Testis (tissue), 2 donors: Measurements from ENCODE around the gene MRPL48.

Experiments
- POLR2A ChIP-seq: fragments of 450-650 bp; IDR thresholded peaks from one replicate; pipeline ENCODE4 v1.6.1; 2017; ENCODE audit warnings: antibody characterized with exemption, mild to moderate bottlenecking, moderate library complexity
- TF ChIP-seq, protein P1 (sequence below), 3 experiments: fragments of 450-650 bp in 2 of 3; fragments of 200-600 bp in 1 of 3; sonication (generic) in 1 of 3; IDR thresholded peaks; one replicate each; pipeline ENCODE4 v1.5.1; 2016 to 2019; ENCODE audit warnings: antibody characterized with exemption in 3 of 3, mild to moderate bottlenecking in 2 of 3, moderate library complexity in 1 of 3

- no peak for TF ChIP-seq POLR2A
- TF ChIP-seq, protein P1, sequence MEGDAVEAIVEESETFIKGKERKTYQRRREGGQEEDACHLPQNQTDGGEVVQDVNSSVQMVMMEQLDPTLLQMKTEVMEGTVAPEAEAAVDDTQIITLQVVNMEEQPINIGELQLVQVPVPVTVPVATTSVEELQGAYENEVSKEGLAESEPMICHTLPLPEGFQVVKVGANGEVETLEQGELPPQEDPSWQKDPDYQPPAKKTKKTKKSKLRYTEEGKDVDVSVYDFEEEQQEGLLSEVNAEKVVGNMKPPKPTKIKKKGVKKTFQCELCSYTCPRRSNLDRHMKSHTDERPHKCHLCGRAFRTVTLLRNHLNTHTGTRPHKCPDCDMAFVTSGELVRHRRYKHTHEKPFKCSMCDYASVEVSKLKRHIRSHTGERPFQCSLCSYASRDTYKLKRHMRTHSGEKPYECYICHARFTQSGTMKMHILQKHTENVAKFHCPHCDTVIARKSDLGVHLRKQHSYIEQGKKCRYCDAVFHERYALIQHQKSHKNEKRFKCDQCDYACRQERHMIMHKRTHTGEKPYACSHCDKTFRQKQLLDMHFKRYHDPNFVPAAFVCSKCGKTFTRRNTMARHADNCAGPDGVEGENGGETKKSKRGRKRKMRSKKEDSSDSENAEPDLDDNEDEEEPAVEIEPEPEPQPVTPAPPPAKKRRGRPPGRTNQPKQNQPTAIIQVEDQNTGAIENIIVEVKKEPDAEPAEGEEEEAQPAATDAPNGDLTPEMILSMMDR (IDR thresholded peaks at IDR 0.05): no peak
These were observed 119.5 kb downstream of the MRPL48 start for GRCh38 chr11:73907191-73907590.
